ENCODE measurements around the gene SLC25A45. TPM values are rescaled to one million over a fixed set of nuclear protein-coding genes. Genes with fewer than 3 reads are reported as not detected.

SLC25A45 gene
- polyA plus RNA-seq, 2 of the 4 experiments (the other 2 are of a cell fraction), result 3.1 to 8.1 TPM

GRCh38 chr11:65362966-65363365, 19.5 kb downstream of the SLC25A45 start:
- Histone ChIP-seq H3K4me3 (no peak overlapping the region), H3K27ac (no peak overlapping the region), H3K9me3 (no peaks in the 10 kb centered on the region), H3K4me2 (no peak overlapping the region), H3K4me1 (peaks cover 7% of the 10 kb centered on the region)
- TF ChIP-seq REST (IDR thresholded peaks at IDR 0.05), result no peak
- no peak for TF ChIP-seq EHF (CRISPR knock-in tag; IDR thresholded peaks at IDR 0.05)
- TF ChIP-seq NFE2L2 (conservative IDR thresholded peaks at IDR 0.05; ENCODE audit: low read length), result no peak
- TF ChIP-seq HOXB5 (CRISPR knock-in tag; IDR thresholded peaks at IDR 0.05), result no peak
- no peak for TF ChIP-seq GATA3 (IDR thresholded peaks at IDR 0.05; ENCODE audit: borderline replicate concordance)
- POLR2A ChIA-PET, result no interaction called here
- CTCF ChIA-PET, result interaction anchor here (0.6 to 7.5 kb wide), 5 partner anchors 10 to 494 kb away, joined by 3 to 35 read pairs (median 4); partner anchors contain the start of gene TIGD3
- DNase-seq (ENCODE audit: low read depth in 1 of 2, low spot score in 1 of 2), result no peak
- ATAC-seq, result no peak
- FAIRE-seq, result no peak
- WGBS (ENCODE audit: missing lambda C conversion rate), result 79% methylated on average over 6 of the region's 6 CpGs

GRCh38 chr11:65362320-65362931, 20.0 kb downstream of the SLC25A45 start:
- Histone ChIP-seq H3K4me1 (peaks cover 7% of the 10 kb centered on the region), H3K4me3 (no peak overlapping the region), H3K27ac (no peak overlapping the region), H3K9me3 (no peaks in the 10 kb centered on the region), H3K4me2 (no peak overlapping the region)
- TF ChIP-seq JUNB (IDR thresholded peaks at IDR 0.05) (no peak), ZNF302 (CRISPR knock-in tag; IDR thresholded peaks at IDR 0.05) (no peak), CHD2 (IDR thresholded peaks at IDR 0.05; ENCODE audit: low read length, partially characterized antibody) (no peak), ELK1 (IDR thresholded peaks at IDR 0.05; ENCODE audit: low read depth, low read length) (no peak), PHF8 (IDR thresholded peaks at IDR 0.05; ENCODE audit: borderline replicate concordance, low read depth) (no peak)
- WGBS (ENCODE audit: missing lambda C conversion rate), result 88% methylated on average over 10 of the region's 10 CpGs
- no peak for ATAC-seq
- ChIA-PET CTCF (interaction anchor here (0.6 to 7.5 kb wide), 7 partner anchors 9 to 493 kb away, joined by 3 to 35 read pairs (median 4); partner anchors contain the start of genes SLC25A45 and TIGD3), POLR2A (no interaction called here)
- no peak for DNase-seq (ENCODE audit: low read depth in 1 of 2, low spot score in 1 of 2)
- no peak for FAIRE-seq

GRCh38 chr11:65357856-65358356, 24.5 kb downstream of the SLC25A45 start:
- TF ChIP-seq ATOH8 (CRISPR knock-in tag; IDR thresholded peaks at IDR 0.05; ENCODE audit: low read depth) (no peak), RARB (CRISPR knock-in tag; IDR thresholded peaks at IDR 0.05) (no peak), FOSB (CRISPR knock-in tag; IDR thresholded peaks at IDR 0.05) (no peak), KDM1A (IDR thresholded peaks at IDR 0.05; ENCODE audit: low read depth) (no peak), CHD2 (IDR thresholded peaks at IDR 0.05; ENCODE audit: low read length, partially characterized antibody) (no peak), MYC (IDR thresholded peaks at IDR 0.05; ENCODE audit: borderline replicate concordance, low read length) (no peak), MAFK (IDR thresholded peaks at IDR 0.05; ENCODE audit: partially characterized antibody) (no peak), ZFP36 (IDR thresholded peaks at IDR 0.05; ENCODE audit: borderline replicate concordance, partially characterized antibody) (no peak), SMC3 (IDR thresholded peaks at IDR 0.05) (no peak), PHF8 (IDR thresholded peaks at IDR 0.05; ENCODE audit: borderline replicate concordance, low read depth) (no peak), BCL3 (IDR thresholded peaks at IDR 0.05) (no peak), HOXB13 (CRISPR knock-in tag; IDR thresholded peaks at IDR 0.05; ENCODE audit: low read depth) (no peak), POLR2AphosphoS2 (conservative IDR thresholded peaks at IDR 0.05; ENCODE audit: low read length) (no peak), BHLHE40 (IDR thresholded peaks at IDR 0.05; ENCODE audit: low read depth, low read length) (no peak), FOSL2 (IDR thresholded peaks at IDR 0.05) (no peak), FOSL2 (CRISPR knock-in tag; IDR thresholded peaks at IDR 0.05) (no peak), MAZ (IDR thresholded peaks at IDR 0.05; ENCODE audit: borderline replicate concordance, low read depth, low read length) (no peak), CBX2 (IDR thresholded peaks at IDR 0.05; ENCODE audit: borderline replicate concordance, low read depth) (no peak)
- DNase-seq (ENCODE audit: low read depth in 1 of 2, low spot score in 1 of 2) (no peak), ATAC-seq (no peak), FAIRE-seq (no peak)
- ChIA-PET CTCF (interaction anchor here (0.7 to 2.5 kb wide), 6 partner anchors 10 to 208 kb away, joined by 3 to 9 read pairs (median 4); no protein-coding TSS in a partner anchor), POLR2A (interaction anchor here (0.6 to 1.4 kb wide), 2 partner anchors 25 to 81 kb away, joined by 4 to 5 read pairs; partner anchors contain the start of gene DPF2)
- 85% methylated on average over 8 of the region's 8 CpGs for WGBS (ENCODE audit: missing lambda C conversion rate)
- H3K27ac ChIP-seq, result no peak overlapping the region
- H3K4me1 ChIP-seq, result 0 out of 3 replicates have a peak, but pooled peaks cover 4% of the 10 kb centered on the region
- no peaks in the 10 kb centered on the region for H3K9me3 ChIP-seq
- no peak overlapping the region for H3K4me3 ChIP-seq
- no peak overlapping the region for H3K4me2 ChIP-seq

All from A549 (cell line).